HG03457 (cell line): ENCODE data around the gene BRINP2.
"Not testable (repeated sequence)": the region's sequence is repeated elsewhere in the genome, so short reads cannot be mapped to it uniquely, and the experiment has no call there.

Source experiments
- ATAC-seq: cut with Tn5 transposase; IDR thresholded peaks from one replicate; pipeline ENCODE4 v1.9.1; 2021; ENCODE audit warnings: moderate number of reproducible peaks; ENCODE audit not compliant: unreplicated experiment

The BRINP2 gene

DNA sequence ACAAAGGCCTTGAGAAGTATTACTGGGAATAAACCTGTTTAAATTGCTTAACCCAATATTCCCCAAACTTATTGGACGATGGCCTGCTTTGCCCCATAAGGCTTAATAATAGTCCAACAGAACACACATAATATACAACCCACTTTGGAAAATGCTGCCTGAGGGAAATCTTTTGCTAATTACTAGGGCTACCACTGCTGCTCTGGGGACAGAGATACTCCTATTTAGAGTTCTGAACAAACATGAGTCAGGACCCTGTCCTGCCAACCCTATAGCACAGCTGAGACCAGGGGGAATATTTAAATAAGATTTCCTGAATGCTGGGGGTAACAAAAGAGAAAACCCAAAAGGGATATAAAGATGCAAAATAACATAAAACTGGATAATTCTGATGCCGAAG, 139.1 kb downstream of the BRINP2 start:
- ATAC-seq: no peak

DNA sequence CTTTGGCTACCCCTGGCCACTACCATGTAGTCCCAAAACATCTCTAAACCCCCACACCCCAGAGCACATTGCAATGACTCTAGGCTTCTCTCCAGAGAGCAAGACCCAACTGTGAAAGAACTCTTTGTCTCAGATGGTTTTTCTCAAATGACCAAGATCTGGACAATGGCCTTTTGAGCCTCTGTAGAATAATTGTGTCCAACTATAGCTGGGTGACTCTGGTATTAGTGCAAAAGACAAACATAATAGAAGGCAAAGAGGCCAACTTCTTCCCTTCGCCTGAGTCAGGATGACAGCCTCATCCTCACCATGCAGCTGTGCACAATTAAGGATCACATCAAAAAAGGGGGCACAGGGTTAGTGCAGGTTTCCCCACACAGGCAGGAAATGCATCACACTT, 139.6 kb downstream of the BRINP2 start:
- no peak for ATAC-seq

DNA sequence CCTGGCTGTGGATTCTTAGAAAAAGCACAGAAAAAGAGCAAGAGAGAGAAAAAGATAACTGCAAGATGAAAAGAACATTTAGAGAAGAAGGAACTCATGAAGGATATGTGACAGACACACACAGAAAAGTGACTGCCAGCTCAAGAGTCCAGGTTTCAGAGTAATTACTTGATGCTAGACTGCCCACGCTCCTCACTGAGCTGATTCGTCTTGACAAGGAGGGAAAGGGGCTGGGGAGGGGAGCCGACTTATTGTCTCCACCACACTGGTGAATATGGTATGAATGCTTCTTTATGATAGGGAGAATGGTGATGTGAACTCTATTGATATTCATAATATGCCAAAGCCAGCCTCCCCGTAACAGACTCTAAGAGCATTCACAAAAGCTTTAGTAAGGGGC, 140.4 kb downstream of the BRINP2 start:
- ATAC-seq: no peak

GRCh38 chr1:177311586-177311985, 140.8 kb downstream of the BRINP2 start:
- ATAC-seq: no peak

DNA sequence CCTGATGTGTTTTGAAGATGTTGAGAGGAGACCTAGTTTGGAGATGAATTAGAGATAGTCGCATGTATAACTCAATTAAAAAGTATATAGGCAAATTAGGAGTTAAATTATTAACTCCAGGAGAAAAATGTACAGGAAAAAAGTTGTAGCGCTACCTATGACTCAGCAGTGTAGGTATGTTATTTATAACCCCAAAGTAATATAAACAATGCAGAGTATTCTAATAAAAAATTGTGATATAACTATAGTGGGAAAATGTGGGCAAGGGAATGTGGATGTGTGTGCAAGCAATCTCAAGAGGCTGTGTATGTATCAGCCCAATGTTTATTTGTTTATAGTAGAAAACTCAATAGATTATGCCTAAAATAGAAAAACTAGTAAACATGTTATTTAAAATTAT, 144.5 kb downstream of the BRINP2 start:
- ATAC-seq: no peak

GRCh38 chr1:177315761-177316160, 145.0 kb downstream of the BRINP2 start:
- ATAC-seq: no peak

DNA sequence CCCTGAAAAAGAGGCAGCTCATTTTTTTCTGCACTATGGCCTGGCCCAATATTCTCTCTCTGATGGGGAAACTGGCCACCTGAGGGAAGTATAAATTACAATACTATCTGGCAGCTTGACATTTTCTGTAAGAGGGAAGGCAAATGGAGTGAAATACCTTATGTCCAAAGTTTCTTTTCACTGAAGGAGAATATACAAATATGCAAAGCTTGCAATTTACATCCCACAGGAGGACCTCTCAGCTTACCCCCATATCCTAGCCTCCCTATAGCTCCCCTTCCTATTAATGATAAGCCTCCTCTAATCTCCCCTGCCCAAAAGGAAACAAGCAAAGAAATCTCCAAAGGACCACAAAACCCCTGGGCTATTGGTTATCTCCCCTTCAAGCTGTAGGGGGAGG, 150.7 kb downstream of the BRINP2 start:
- not testable (repeated sequence) for ATAC-seq

DNA sequence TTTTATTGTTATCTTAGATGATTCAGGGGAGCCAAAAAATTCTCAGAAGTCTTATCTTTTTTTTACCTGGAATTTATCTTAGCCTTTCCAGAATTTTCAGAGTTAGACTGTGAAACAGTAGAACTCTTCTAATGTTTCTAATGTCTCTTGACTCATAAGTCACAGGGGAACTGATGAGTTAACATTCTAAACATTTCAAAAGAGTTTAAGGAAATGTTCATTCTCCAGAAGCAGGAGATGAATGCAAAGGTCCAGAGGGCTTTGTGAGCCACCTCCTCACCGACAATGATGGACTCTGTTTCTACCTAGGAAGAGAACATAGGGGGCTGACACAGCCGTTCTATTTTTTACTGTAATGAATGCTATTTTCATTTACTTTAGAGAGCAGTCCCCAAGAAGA, 157.5 kb downstream of the BRINP2 start:
- no peak for ATAC-seq

- no peak for ATAC-seq
These were observed 159.1 kb downstream of the BRINP2 start for GRCh38 chr1:177329871-177330270.
